HAP-1 (cell line): Measurements from ENCODE around the gene METTL25.
A peak's percentile ranks its signal among the peaks of the same experiment; 100 is the strongest.

Experiments
- DNase-seq, 2 experiments: peaks; one replicate each; pipeline ENCODE4 v3.0.0-alpha.2; 2016 to 2020; ENCODE audit warnings: low spot score in 2 of 2
- H3K27me3 ChIP-seq: fragments of 250-450 bp; sonication (Bioruptor Pico); 2 replicates; pipeline ENCODE4 v1.5.1; 2020; ENCODE audit warnings: low read depth, mild to moderate bottlenecking, moderate library complexity
- H3K36me3 ChIP-seq: fragments of 250-450 bp; sonication (Bioruptor Pico); replicated peaks from 2 replicates; pipeline ENCODE4 v1.5.1; 2020; ENCODE audit warnings: mild to moderate bottlenecking
- H3K4me1 ChIP-seq: fragments of 250-450 bp; sonication (Bioruptor Pico); 2 replicates; pipeline ENCODE4 v1.5.1; 2020; ENCODE audit warnings: mild to moderate bottlenecking
- H3K4me3 ChIP-seq: fragments of 250-450 bp; sonication (Bioruptor Pico); 2 replicates; pipeline ENCODE4 v1.5.1; 2020; ENCODE audit warnings: mild to moderate bottlenecking, moderate library complexity
- H3K9me3 ChIP-seq: fragments of 250-450 bp; sonication (Bioruptor Pico); 2 replicates; pipeline ENCODE4 v1.5.1; 2020; ENCODE audit warnings: mild to moderate bottlenecking, moderate library complexity
- in situ Hi-C: fragments of 300-500 bp; cut with MboI; formaldehyde crosslinking; loops from 3 replicates; pipeline ENCODE4 v1.14.3; 2020; ENCODE audit warnings: low sequenced_read_pairs, inconsistent platforms, mixed read lengths

The METTL25 gene, protein sequence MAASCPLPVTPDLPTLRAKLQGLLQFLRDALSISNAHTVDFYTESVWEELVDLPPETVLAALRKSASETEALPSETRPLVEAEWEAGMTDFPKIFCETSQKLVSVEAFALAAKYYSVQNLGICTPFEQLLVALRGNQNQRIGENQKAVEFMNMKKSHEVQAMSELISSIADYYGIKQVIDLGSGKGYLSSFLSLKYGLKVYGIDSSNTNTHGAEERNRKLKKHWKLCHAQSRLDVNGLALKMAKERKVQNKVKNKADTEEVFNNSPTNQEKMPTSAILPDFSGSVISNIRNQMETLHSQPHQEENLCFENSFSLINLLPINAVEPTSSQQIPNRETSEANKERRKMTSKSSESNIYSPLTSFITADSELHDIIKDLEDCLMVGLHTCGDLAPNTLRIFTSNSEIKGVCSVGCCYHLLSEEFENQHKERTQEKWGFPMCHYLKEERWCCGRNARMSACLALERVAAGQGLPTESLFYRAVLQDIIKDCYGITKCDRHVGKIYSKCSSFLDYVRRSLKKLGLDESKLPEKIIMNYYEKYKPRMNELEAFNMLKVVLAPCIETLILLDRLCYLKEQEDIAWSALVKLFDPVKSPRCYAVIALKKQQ

GRCh38 chr12:82358200-82359114 lies at the start of gene METTL25, which contains the start of gene CCDC59:
TSS of gene METTL25 (plus strand) at chr12:82358529. CDS start at chr12:82358566, 37 bp downstream.
TSS of gene CCDC59 (minus strand) at chr12:82358387. CDS start at chr12:82358376, 11 bp downstream.
- Histone ChIP-seq H3K9me3 (no peaks in the 10 kb centered on the region), H3K4me3 (peak within 1 kb of the TSS; percentile 72), H3K27me3 (no peaks in the 10 kb centered on the region), H3K4me1 (peaks cover 14% of the 10 kb centered on the region), H3K36me3 (peaks cover 35% of the 10 kb centered on the region)
- peak; percentile 95 to 97 for DNase-seq
- in situ Hi-C loops = no loop called here

GRCh38 chr12:82314406-82314892 lies 43.9 kb upstream of the METTL25 start:
- in situ Hi-C loops = no loop called here
- Histone ChIP-seq H3K27me3 (no peaks in the 10 kb centered on the region), H3K4me1 (no peaks in the 10 kb centered on the region), H3K9me3 (no peaks in the 10 kb centered on the region), H3K36me3 (no peaks in the 10 kb centered on the region), H3K4me3 (no peak overlapping the region)
- peak in 1 of 2 experiments; percentile 52 for DNase-seq

GRCh38 chr12:82319276-82319675 lies 39.1 kb upstream of the METTL25 start:
- peaks cover 6% of the 10 kb centered on the region for H3K4me1 ChIP-seq
- in situ Hi-C loops = no loop called here
- no peak overlapping the region for H3K4me3 ChIP-seq
- H3K36me3 ChIP-seq = no peaks in the 10 kb centered on the region
- no peaks in the 10 kb centered on the region for H3K9me3 ChIP-seq
- no peaks in the 10 kb centered on the region for H3K27me3 ChIP-seq
- DNase-seq = no peak

- no peaks in the 10 kb centered on the region for H3K9me3 ChIP-seq
- H3K36me3 ChIP-seq = no peaks in the 10 kb centered on the region
- H3K27me3 ChIP-seq = no peaks in the 10 kb centered on the region
- in situ Hi-C loops = loop anchor here (10.0 kb wide), 1 partner anchor 681 kb away; no protein-coding TSS in a partner anchor
- no peak overlapping the region for H3K4me3 ChIP-seq
- no peak for DNase-seq
- H3K4me1 ChIP-seq = peaks cover 36% of the 10 kb centered on the region
These were observed 32.6 kb upstream of the METTL25 start for GRCh38 chr12:82325540-82326336.

DNA sequence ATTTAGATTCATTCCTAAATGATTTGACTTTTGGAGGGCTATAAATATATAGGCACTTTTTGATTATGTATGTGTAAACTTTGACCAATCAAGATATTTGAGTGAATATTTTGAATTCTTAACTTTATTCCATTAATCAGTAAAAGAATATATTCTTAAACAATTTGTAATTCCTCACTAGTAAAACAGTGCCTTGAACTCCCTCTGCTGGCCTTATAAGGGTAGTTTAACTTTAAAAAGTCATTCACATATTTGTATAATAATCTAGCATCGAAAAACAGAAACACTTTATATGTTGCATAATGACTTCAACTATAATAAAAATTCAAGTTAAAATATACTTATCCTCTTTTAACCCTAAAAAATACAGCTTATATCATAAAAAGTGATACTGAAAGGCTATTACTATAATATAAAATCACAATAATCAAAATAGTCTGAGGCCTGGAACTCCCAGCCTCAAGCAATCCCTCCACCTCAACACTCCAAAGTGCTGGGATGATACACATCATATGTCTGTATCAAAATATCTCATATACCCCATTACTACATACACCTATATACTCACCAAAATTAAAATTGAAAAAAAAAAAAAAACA lies 31.3 kb upstream of the METTL25 start:
- Histone ChIP-seq H3K4me1 (peaks cover 36% of the 10 kb centered on the region), H3K36me3 (no peaks in the 10 kb centered on the region), H3K4me3 (no peak overlapping the region), H3K27me3 (no peaks in the 10 kb centered on the region), H3K9me3 (no peaks in the 10 kb centered on the region)
- in situ Hi-C loops = loop anchor here (10.0 kb wide), 1 partner anchor 682 kb away; no protein-coding TSS in a partner anchor
- peak in 1 of 2 experiments; percentile 68 for DNase-seq

GRCh38 chr12:82327861-82328260 lies 30.5 kb upstream of the METTL25 start:
- Histone ChIP-seq H3K36me3 (no peaks in the 10 kb centered on the region), H3K27me3 (no peaks in the 10 kb centered on the region), H3K4me1 (peaks cover 36% of the 10 kb centered on the region), H3K9me3 (no peaks in the 10 kb centered on the region), H3K4me3 (no peak overlapping the region)
- DNase-seq = peak in 1 of 2 experiments; percentile 73
- in situ Hi-C loops = loop anchor here (10.0 kb wide), 1 partner anchor 683 kb away; no protein-coding TSS in a partner anchor

DNA sequence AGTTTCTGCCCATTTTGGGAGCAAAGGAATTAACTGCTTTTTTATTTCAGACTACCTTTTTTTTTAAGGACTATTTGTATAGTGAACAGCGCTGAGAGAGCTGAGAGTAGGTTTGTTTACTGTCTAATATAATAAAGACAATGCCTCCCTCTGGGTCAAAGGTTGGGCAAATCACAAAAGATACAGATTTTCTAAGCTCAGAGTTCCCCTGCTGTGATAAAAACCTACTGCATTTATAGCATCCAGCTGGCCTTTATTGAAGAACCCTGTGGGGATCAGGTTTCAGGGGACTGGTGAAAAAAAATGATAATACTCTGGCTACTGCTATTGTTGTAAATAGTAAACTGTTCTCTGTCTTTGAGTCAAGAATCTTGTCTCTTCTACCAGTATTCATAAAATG lies 28.8 kb upstream of the METTL25 start:
- Histone ChIP-seq H3K4me3 (no peak overlapping the region), H3K36me3 (no peaks in the 10 kb centered on the region), H3K27me3 (no peaks in the 10 kb centered on the region), H3K9me3 (no peaks in the 10 kb centered on the region), H3K4me1 (peaks cover 31% of the 10 kb centered on the region)
- in situ Hi-C loops = loop anchor here (10.0 kb wide), 1 partner anchor 685 kb away; no protein-coding TSS in a partner anchor
- DNase-seq = peak; percentile 67 to 92

DNA sequence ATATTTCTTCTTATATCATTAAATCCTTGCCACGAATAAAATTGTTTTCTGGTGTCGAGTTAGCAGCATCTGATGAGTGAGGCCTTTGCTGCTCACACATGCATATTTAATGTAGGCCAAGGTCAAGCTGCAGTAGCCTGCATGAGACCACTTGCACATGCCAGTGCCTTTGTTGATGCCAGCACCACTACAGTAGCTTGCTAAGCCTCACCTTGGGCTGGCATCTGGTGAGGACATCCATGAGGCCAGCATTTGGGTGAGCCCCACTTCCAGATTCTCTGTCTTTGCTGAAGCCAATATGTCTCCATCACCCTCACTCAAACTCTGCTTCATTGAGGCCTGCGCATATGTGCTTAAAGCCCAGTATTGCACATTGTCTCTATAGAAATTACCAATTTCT lies 8.2 kb upstream of the METTL25 start:
- Histone ChIP-seq H3K4me3 (no peak overlapping the region), H3K36me3 (peaks cover 30% of the 10 kb centered on the region), H3K4me1 (no peaks in the 10 kb centered on the region), H3K27me3 (no peaks in the 10 kb centered on the region), H3K9me3 (no peaks in the 10 kb centered on the region)
- DNase-seq = no peak
- in situ Hi-C loops = no loop called here

DNA sequence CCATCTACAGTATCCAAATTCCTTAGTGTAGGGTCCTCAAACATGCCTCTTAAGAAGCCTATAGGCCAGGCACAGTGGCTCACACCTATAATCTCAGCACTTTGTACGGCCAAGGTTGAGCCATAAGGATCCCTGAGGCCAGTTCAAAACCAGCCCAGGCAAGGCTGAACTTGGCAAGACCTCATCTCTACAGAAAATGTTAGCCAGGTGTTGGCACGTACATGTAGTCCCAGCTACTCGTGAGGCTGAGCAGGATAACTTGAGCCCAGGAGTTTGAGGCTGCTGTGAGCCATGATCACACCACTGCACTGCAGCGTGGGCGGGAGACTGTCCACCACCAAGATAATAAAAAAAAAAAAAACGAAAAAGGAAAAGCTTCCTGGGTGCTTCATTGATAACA lies 6.9 kb upstream of the METTL25 start:
- in situ Hi-C loops = no loop called here
- H3K9me3 ChIP-seq = no peaks in the 10 kb centered on the region
- peaks cover 42% of the 10 kb centered on the region for H3K36me3 ChIP-seq
- H3K4me1 ChIP-seq = peaks cover 2% of the 10 kb centered on the region; the same call in 1 of the 2 replicates
- DNase-seq = no peak
- no peaks in the 10 kb centered on the region for H3K27me3 ChIP-seq
- no peak overlapping the region for H3K4me3 ChIP-seq

DNA sequence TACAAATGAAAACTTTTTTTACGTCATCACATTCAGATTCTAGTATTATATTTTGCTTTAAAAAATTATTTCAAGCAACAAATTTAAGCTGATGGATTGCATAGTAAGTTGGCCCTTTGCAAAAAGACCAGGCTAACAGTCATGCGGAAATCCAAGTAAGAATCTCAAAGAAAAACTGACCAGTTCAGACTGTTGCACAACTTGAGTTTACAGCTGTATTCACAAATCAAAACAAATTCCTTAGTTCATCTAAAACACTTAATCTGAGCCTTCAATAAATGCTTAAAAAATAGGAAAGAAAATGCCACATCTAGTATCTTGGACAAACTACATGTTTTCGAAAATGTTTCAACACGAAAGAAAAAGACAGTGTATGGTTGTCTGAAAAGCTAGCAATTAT lies 989 bp upstream of the METTL25 start:
- H3K36me3 ChIP-seq = peaks cover 46% of the 10 kb centered on the region
- H3K4me1 ChIP-seq = peaks cover 14% of the 10 kb centered on the region
- no peaks in the 10 kb centered on the region for H3K9me3 ChIP-seq
- in situ Hi-C loops = no loop called here
- H3K27me3 ChIP-seq = no peaks in the 10 kb centered on the region
- DNase-seq = no peak
- H3K4me3 ChIP-seq = peak overlapping the region; percentile 72

DNA sequence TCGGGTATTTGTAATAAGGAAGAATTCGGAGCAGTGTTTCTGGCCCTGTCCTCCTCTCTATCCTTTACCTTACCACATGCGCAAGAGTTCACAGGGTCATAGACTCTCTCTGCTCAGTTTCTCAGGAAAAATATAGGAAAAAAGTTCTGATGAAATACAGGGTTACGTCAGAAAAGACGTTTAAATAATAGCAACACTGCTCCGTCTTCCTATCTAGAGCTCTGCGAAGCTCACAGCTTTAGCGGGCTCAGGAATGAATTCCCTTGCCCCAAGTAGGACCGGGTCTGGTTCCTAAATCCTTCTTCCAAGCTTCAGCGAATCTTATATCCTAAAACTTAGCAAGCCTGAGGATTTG lies 507 bp upstream of the METTL25 start:
- Histone ChIP-seq H3K4me3 (peak overlapping the region; percentile 72), H3K4me1 (peaks cover 14% of the 10 kb centered on the region), H3K9me3 (no peaks in the 10 kb centered on the region), H3K27me3 (no peaks in the 10 kb centered on the region), H3K36me3 (peaks cover 41% of the 10 kb centered on the region)
- in situ Hi-C loops = no loop called here
- DNase-seq = peak in 1 of 2 experiments; percentile 9

GRCh38 chr12:82359115-82359478 lies 768 bp downstream of the METTL25 start:
- in situ Hi-C loops = no loop called here
- DNase-seq = peak in 1 of 2 experiments; percentile 26
- peaks cover 32% of the 10 kb centered on the region for H3K36me3 ChIP-seq

More at GRCh38 chr12:82359115-82359478, 768 bp downstream of the METTL25 start:
- Histone ChIP-seq H3K9me3 (no peaks in the 10 kb centered on the region), H3K4me3 (peak overlapping the region; percentile 72), H3K4me1 (peaks cover 16% of the 10 kb centered on the region), H3K27me3 (no peaks in the 10 kb centered on the region)
